Measurements from ENCODE around the gene TLL2. TPM values are rescaled to one million over a fixed set of nuclear protein-coding genes. Genes with fewer than 3 reads are reported as not detected.

TLL2 gene
- total and polyA plus RNA-seq, 4 donors = 0.07 to 0.23 (median 0.10) TPM

GRCh38 chr10:96322275-96322674 lies 191.5 kb downstream of the TLL2 start:
- Histone ChIP-seq H3K27ac (ENCODE audit: low read depth in 1 of 2, low read length in 1 of 2) (no peak overlapping the region), H3K9me3 (ENCODE audit: control insufficient read depth in 4 of 4, insufficient read depth in 3 of 4, low read length in 3 of 4) (peaks cover 0 to 2% (median 0%) of the 10 kb centered on the region in 4 donors), H3K36me3 (ENCODE audit: control insufficient read depth in 4 of 4, insufficient read depth in 4 of 4, low read length in 4 of 4) (no peaks in the 10 kb centered on the region), H3K4me1 (ENCODE audit: control insufficient read depth in 5 of 5, insufficient read depth in 5 of 5, low read length in 5 of 5) (no peaks in the 10 kb centered on the region), H3K27me3 (ENCODE audit: control insufficient read depth in 3 of 3, insufficient read depth in 3 of 3, low read length in 2 of 3) (peaks cover 0 to 6% (median 0%) of the 10 kb centered on the region in 3 donors), H3K9ac (ENCODE audit: insufficient read depth in 1 of 2, low read length in 2 of 2) (no peak overlapping the region), H3K4me3 (no peak overlapping the region)
- no peak for DNase-seq
- 90 to 100% methylated on average over 1 of the region's 1 CpG for WGBS, 2 donors
- no peak for ATAC-seq (ENCODE audit: insufficient read depth, low FRiP score)
- no peak for TF ChIP-seq CTCF (IDR thresholded peaks at IDR 0.05; ENCODE audit: control extremely low read depth, extremely low read depth)

GRCh38 chr10:96321822-96322221 lies 191.9 kb downstream of the TLL2 start:
- 70 to 85% methylated on average over 5 of the region's 5 CpGs for WGBS, 2 donors
- DNase-seq = no peak
- H3K9me3 ChIP-seq (ENCODE audit: control insufficient read depth in 4 of 4, insufficient read depth in 3 of 4, low read length in 3 of 4) = peaks cover 0 to 2% (median 0%) of the 10 kb centered on the region in 4 donors
- H3K27ac ChIP-seq (ENCODE audit: low read depth in 1 of 2, low read length in 1 of 2) = no peak overlapping the region
- no peak for TF ChIP-seq CTCF (IDR thresholded peaks at IDR 0.05; ENCODE audit: control extremely low read depth, extremely low read depth)
- no peak overlapping the region for H3K9ac ChIP-seq (ENCODE audit: insufficient read depth in 1 of 2, low read length in 2 of 2)
- ATAC-seq (ENCODE audit: insufficient read depth, low FRiP score) = no peak
- no peak overlapping the region for H3K4me3 ChIP-seq
- H3K36me3 ChIP-seq (ENCODE audit: control insufficient read depth in 4 of 4, insufficient read depth in 4 of 4, low read length in 4 of 4) = no peaks in the 10 kb centered on the region
- H3K27me3 ChIP-seq (ENCODE audit: control insufficient read depth in 3 of 3, insufficient read depth in 3 of 3, low read length in 2 of 3) = peaks cover 0 to 6% (median 0%) of the 10 kb centered on the region in 3 donors
- H3K4me1 ChIP-seq (ENCODE audit: control insufficient read depth in 5 of 5, insufficient read depth in 5 of 5, low read length in 5 of 5) = no peaks in the 10 kb centered on the region

GRCh38 chr10:96319754-96320474 lies 193.8 kb downstream of the TLL2 start:
- no peak for TF ChIP-seq CTCF (IDR thresholded peaks at IDR 0.05; ENCODE audit: control extremely low read depth, extremely low read depth)
- H3K9me3 ChIP-seq (ENCODE audit: control insufficient read depth in 4 of 4, insufficient read depth in 3 of 4, low read length in 3 of 4) = peaks cover 0 to 2% (median 0%) of the 10 kb centered on the region in 4 donors
- H3K27me3 ChIP-seq (ENCODE audit: control insufficient read depth in 3 of 3, insufficient read depth in 3 of 3, low read length in 2 of 3) = peaks cover 0 to 6% (median 3%) of the 10 kb centered on the region in 3 donors
- H3K27ac ChIP-seq (ENCODE audit: low read depth in 1 of 2, low read length in 1 of 2) = no peak overlapping the region
- peak in 2 of 3 donors; percentile 17 to 30 for DNase-seq
- no peaks in the 10 kb centered on the region for H3K4me1 ChIP-seq (ENCODE audit: control insufficient read depth in 5 of 5, insufficient read depth in 5 of 5, low read length in 5 of 5)
- H3K4me3 ChIP-seq = no peak overlapping the region
- ATAC-seq (ENCODE audit: insufficient read depth, low FRiP score) = no peak
- H3K36me3 ChIP-seq (ENCODE audit: control insufficient read depth in 4 of 4, insufficient read depth in 4 of 4, low read length in 4 of 4) = no peaks in the 10 kb centered on the region
- WGBS, 2 donors = 41 to 45% methylated on average over 3 of the region's 3 CpGs
- no peak overlapping the region for H3K9ac ChIP-seq (ENCODE audit: insufficient read depth in 1 of 2, low read length in 2 of 2)

Data from lung (tissue), 12 donors.